ENCODE data around the gene TAS1R1.

The TAS1R1 gene

GRCh38 chr1:6526316-6526715 is 28.8 kb upstream of the TAS1R1 start:
- Histone ChIP-seq H3K27me3 (ENCODE audit: low read length) (no peaks in the 10 kb centered on the region), H3K9me3 (ENCODE audit: insufficient read depth, low read length) (no peaks in the 10 kb centered on the region), H3K4me2 (ENCODE audit: low read depth, low read length, poor library complexity, severe bottlenecking) (no peak overlapping the region), H3K9ac (ENCODE audit: low read length) (no peak overlapping the region), H3K9me2 (replicated peaks; ENCODE audit: insufficient read depth, low read length) (no peaks in the 10 kb centered on the region), H3F3A (ENCODE audit: insufficient read depth) (no peaks in the 10 kb centered on the region), H4K20me1 (ENCODE audit: low read depth, low read length) (no peaks in the 10 kb centered on the region; the same call in 1 of the 2 replicates), H3K79me2 (ENCODE audit: insufficient read depth, low read length) (no peaks in the 10 kb centered on the region), H3K4me3 (ENCODE audit: insufficient read depth, low read length, poor library complexity, severe bottlenecking) (no peak overlapping the region), H3K36me3 (ENCODE audit: low read length) (0 out of 2 replicates have a peak, but pooled peaks cover 2% of the 10 kb centered on the region), H2AFZ (ENCODE audit: low read depth, low read length, severe bottlenecking) (no peak overlapping the region), H3K27ac (ENCODE audit: low read depth, low read length) (no peak overlapping the region)
- no peak for TF ChIP-seq EZH2phosphoT487 (conservative IDR thresholded peaks at IDR 0.05; ENCODE audit: low read length)
- TF ChIP-seq CTCF (IDR thresholded peaks at IDR 0.05; ENCODE audit: insufficient read depth, low read length, poor library complexity, severe bottlenecking) = no peak

- no peaks in the 10 kb centered on the region for H3K9me2 ChIP-seq (replicated peaks; ENCODE audit: insufficient read depth, low read length)
- H3K79me2 ChIP-seq (ENCODE audit: insufficient read depth, low read length) = no peaks in the 10 kb centered on the region
- H3K4me3 ChIP-seq (ENCODE audit: insufficient read depth, low read length, poor library complexity, severe bottlenecking) = no peak overlapping the region
- H3K27me3 ChIP-seq (ENCODE audit: low read length) = no peaks in the 10 kb centered on the region
- H4K20me1 ChIP-seq (ENCODE audit: low read depth, low read length) = no peaks in the 10 kb centered on the region; the same call in 1 of the 2 replicates
- H2AFZ ChIP-seq (ENCODE audit: low read depth, low read length, severe bottlenecking) = no peak overlapping the region
- H3K9me3 ChIP-seq (ENCODE audit: insufficient read depth, low read length) = no peaks in the 10 kb centered on the region
- H3K4me2 ChIP-seq (ENCODE audit: low read depth, low read length, poor library complexity, severe bottlenecking) = no peak overlapping the region
- no peaks in the 10 kb centered on the region for H3F3A ChIP-seq (ENCODE audit: insufficient read depth)
- TF ChIP-seq EZH2phosphoT487 (conservative IDR thresholded peaks at IDR 0.05; ENCODE audit: low read length) (no peak), CTCF (IDR thresholded peaks at IDR 0.05; ENCODE audit: insufficient read depth, low read length, poor library complexity, severe bottlenecking) (no peak)
- no peak overlapping the region for H3K9ac ChIP-seq (ENCODE audit: low read length)
- no peak overlapping the region for H3K27ac ChIP-seq (ENCODE audit: low read depth, low read length)
- H3K36me3 ChIP-seq (ENCODE audit: low read length) = 0 out of 2 replicates have a peak, but pooled peaks cover 8% of the 10 kb centered on the region
Measured at GRCh38 chr1:6528492-6528891, 26.6 kb upstream of the TAS1R1 start.

- Histone ChIP-seq H3K4me2 (ENCODE audit: low read depth, low read length, poor library complexity, severe bottlenecking) (no peak overlapping the region), H3K36me3 (ENCODE audit: low read length) (0 out of 2 replicates have a peak, but pooled peaks cover 11% of the 10 kb centered on the region)
Measured at GRCh38 chr1:6530504-6531160, 24.5 kb upstream of the TAS1R1 start.

More at GRCh38 chr1:6530504-6531160, 24.5 kb upstream of the TAS1R1 start:
- Histone ChIP-seq H3K27me3 (ENCODE audit: low read length) (no peaks in the 10 kb centered on the region), H3K9me3 (ENCODE audit: insufficient read depth, low read length) (no peaks in the 10 kb centered on the region), H2AFZ (ENCODE audit: low read depth, low read length, severe bottlenecking) (no peak overlapping the region), H3K79me2 (ENCODE audit: insufficient read depth, low read length) (peaks cover 3% of the 10 kb centered on the region; the same call in 1 of the 2 replicates), H3K27ac (ENCODE audit: low read depth, low read length) (no peak overlapping the region), H3K9ac (ENCODE audit: low read length) (no peak overlapping the region), H4K20me1 (ENCODE audit: low read depth, low read length) (no peaks in the 10 kb centered on the region; the same call in 1 of the 2 replicates), H3K4me3 (ENCODE audit: insufficient read depth, low read length, poor library complexity, severe bottlenecking) (no peak overlapping the region), H3K9me2 (replicated peaks; ENCODE audit: insufficient read depth, low read length) (no peaks in the 10 kb centered on the region), H3F3A (ENCODE audit: insufficient read depth) (no peaks in the 10 kb centered on the region)
- TF ChIP-seq CTCF (IDR thresholded peaks at IDR 0.05; ENCODE audit: insufficient read depth, low read length, poor library complexity, severe bottlenecking) = no peak
- no peak for TF ChIP-seq EZH2phosphoT487 (conservative IDR thresholded peaks at IDR 0.05; ENCODE audit: low read length)
